NT2/D1 (cell line): ENCODE measurements around the gene RCAN2.

Experiments
- YY1 ChIP-seq: IDR thresholded peaks from 2 replicates; pipeline ENCODE4 v1.6.1; 2011; ENCODE audit not compliant: insufficient read length, insufficient read depth
- ZNF274 ChIP-seq: IDR thresholded peaks from 2 replicates; pipeline ENCODE4 v1.6.1; 2011; ENCODE audit warnings: mild to moderate bottlenecking, low read depth, low read length

- no peak for TF ChIP-seq ZNF274
- no peak for TF ChIP-seq YY1
These were observed 17.4 kb downstream of the RCAN2 start for GRCh38 chr6:46473881-46474280.
